Putamen (tissue), 1 donor: ENCODE data around the gene GPAT3.
A peak's percentile ranks its signal among the peaks of the same experiment; 100 is the strongest.

ENCODE experiments used
- DNase-seq: peaks from one replicate; pipeline ENCODE4 v3.0.0-alpha.2; 2016; ENCODE audit warnings: low spot score

Gene GPAT3

DNA sequence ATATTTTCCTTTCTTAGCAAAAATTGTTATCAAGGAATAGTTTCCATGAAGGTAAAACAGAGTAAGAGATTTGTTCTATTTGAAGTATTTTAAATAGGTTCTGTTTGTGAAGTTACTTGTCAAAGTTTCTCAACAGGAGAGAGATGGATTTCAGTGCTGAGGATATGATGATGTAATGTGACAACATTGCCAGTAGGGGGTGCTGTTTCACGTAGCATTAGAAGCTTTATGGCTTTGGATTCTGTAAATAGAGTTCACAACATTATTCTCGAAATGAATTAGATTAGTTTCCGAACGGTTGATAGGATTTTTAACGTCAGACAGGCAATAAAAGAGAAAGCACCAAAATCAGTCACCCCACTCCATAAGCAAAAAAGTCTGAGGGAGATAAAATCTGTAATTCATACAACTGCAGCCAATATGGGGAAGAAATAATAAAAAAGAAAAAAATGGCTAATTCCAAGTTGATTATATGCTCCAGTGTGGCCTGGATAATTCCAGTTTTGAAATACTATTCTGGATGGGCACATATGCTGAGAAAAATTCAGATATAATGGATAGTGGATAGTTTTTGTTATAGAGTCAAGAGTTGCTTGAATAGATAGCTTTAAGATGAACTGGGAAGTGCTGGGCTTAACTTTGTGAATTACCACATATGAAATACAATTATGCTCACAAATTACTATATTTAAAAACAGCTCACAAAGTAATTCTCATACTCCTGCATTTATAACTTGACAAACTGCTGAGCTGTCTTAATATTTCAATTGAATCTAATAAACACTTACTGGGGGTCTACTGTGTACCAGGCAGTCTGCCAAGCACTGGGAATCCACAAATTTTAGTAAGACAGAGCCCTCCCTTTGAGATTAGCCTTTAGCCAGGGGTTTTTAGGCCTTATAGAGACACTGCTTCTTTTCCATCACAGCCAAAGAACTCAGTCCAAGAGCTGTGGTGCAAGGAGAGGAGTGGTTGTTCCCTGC, 109.1 kb downstream of the GPAT3 start:
- peak; percentile 46 for DNase-seq

DNA sequence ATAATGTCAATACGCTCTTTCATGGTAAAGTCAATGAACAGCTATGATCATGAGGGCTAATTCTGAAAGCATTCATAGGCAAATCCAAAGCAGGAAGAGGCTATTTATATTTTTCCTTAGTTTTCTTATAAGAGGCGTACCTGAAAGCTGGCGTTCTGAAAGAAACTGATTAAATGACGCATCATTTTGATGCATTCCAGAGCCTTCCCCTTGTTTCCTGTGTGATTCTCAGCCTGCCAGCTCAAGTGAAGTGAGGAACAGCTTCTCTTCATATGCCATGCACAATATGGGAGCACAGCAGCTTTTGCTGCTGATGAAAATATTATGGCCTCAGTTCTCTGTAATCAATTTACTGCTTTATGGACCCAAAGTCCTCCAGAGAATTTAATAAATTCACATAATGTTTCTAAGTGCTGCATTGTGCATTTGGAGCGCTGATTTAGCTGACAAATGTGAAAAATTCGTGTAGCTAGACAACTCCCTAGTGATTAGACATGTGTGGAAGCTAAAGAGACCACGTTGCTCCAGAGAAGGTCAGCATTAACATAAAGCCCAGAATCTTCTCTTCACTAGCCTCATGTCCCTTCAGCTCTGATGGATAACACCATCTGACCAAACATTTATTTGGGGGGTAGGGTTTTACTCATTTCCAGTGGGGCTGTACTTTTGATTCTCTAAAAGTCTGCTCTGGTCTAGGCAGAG, 110.8 kb downstream of the GPAT3 start:
- no peak for DNase-seq

DNA sequence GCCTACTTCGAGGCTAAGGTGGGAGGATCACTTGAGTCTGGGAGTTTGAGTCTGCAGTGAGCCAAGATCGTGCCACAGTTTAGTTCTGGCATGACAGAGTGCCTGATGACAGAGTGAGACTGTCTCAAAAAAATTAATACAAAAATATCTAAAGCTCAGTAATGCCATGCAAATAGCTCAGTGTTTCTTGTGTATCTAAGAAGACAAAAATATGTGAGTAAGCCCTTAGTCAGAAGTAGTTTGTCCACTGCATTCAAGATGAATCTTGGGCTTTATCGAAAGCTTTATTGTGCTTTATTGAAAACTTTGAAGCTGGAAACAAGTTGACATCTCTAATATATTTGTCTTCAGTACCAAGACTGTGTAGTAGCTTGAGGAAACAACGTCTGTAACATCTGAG, 115.9 kb downstream of the GPAT3 start:
- no peak for DNase-seq
